Measurements from ENCODE around the gene SPTBN1.

The SPTBN1 gene

DNA sequence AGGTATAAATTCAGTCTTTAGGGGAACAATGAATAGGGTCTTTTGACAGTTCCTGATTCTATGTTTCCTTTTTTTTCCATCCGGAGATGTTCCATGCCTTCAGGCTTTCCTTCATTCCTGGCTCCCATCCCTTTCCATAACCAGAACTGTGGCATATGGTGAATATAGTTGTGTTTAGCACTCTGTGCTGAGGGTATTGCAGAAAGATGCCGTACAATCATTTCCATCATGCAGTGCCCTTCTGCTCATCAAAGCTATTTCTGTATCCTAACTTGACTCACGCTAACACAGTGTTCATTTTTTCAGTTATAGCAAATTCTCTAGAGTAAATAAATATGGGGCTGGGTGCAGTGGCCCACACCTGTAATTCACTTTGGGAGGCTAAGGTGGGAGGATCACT lies 135.4 kb downstream of the SPTBN1 start:
- CTCF ChIA-PET, result interaction anchor here (1.0 kb wide), 1 partner anchor 22 kb away, joined by 3 read pairs; no protein-coding TSS in a partner anchor
- DNase-seq (ENCODE audit: extremely low spot score), result no peak
- POLR2A ChIA-PET, result no interaction called here
- TF ChIP-seq BHLHE40 (IDR thresholded peaks at IDR 0.05; ENCODE audit: borderline replicate concordance) (no peak), ARNT (IDR thresholded peaks at IDR 0.05) (no peak), FOXM1 (IDR thresholded peaks at IDR 0.05; ENCODE audit: borderline replicate concordance) (no peak), NFRKB (IDR thresholded peaks at IDR 0.05) (no peak), FOXA1 (IDR thresholded peaks at IDR 0.05) (no peak), HDGF (IDR thresholded peaks at IDR 0.05; ENCODE audit: borderline replicate concordance) (no peak), ZNF384 (IDR thresholded peaks at IDR 0.05) (no peak), ELF4 (IDR thresholded peaks at IDR 0.05) (no peak), TARDBP (IDR thresholded peaks at IDR 0.05) (no peak), FOXK2 (IDR thresholded peaks at IDR 0.05) (no peak), CTBP1 (IDR thresholded peaks at IDR 0.05; ENCODE audit: borderline replicate concordance) (no peak), SUZ12 (IDR thresholded peaks at IDR 0.05) (no peak), LEF1 (IDR thresholded peaks at IDR 0.05; ENCODE audit: borderline replicate concordance) (no peak), SP1 (IDR thresholded peaks at IDR 0.05) (no peak), L3MBTL2 (conservative IDR thresholded peaks at IDR 0.05) (no peak)
- TF ChIP-seq, protein P1, sequence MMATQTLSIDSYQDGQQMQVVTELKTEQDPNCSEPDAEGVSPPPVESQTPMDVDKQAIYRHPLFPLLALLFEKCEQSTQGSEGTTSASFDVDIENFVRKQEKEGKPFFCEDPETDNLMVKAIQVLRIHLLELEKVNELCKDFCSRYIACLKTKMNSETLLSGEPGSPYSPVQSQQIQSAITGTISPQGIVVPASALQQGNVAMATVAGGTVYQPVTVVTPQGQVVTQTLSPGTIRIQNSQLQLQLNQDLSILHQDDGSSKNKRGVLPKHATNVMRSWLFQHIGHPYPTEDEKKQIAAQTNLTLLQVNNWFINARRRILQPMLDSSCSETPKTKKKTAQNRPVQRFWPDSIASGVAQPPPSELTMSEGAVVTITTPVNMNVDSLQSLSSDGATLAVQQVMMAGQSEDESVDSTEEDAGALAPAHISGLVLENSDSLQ (IDR thresholded peaks at IDR 0.05), result no peak

DNA sequence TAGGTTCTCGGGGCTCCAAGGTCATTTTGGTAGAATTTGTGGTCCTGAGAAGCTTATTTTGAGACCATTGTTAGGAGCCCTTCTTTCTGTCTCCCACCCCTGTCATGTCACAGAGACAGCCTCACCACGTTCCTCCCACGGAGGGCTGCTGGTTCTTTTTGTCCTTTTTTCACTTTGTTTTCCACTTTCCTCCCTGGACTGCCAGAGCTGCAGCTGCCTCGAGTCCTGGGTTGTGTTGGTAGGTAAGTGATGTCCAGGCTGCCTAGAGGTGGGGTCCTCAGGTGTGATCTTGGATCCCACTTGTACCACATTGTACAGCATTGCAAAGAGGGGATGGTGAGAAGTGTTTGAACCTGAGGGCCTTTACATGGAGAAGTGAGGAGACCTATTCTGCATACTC lies 137.1 kb downstream of the SPTBN1 start:
- DNase-seq (ENCODE audit: extremely low spot score), result no peak
- TF ChIP-seq BHLHE40 (IDR thresholded peaks at IDR 0.05; ENCODE audit: borderline replicate concordance) (no peak), FOXM1 (IDR thresholded peaks at IDR 0.05; ENCODE audit: borderline replicate concordance) (no peak)
- CTCF ChIA-PET, result no interaction called here
- POLR2A ChIA-PET, result no interaction called here

DNA sequence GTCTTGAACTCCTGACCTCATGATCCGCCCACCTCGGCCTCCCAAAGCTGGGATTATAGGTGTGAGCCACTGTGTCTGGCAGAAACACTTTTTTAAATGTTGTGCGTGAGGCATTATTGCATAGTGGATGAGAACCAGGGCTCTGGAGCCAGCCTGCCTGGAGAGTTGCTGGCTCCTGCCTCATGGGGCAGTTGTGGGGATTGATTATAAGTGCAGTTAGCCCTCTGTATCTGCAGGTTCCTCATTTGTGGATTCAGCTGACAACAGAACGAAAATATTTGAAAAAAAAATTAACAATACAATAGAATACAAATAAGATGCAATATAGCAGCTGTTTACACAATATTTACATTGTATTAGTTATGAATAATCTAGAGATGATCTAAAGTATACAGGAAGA lies 137.9 kb downstream of the SPTBN1 start:
- CTCF ChIA-PET, result no interaction called here
- TF ChIP-seq FOXA1 (IDR thresholded peaks at IDR 0.05) (no peak), ELF4 (IDR thresholded peaks at IDR 0.05) (no peak), HDGF (IDR thresholded peaks at IDR 0.05; ENCODE audit: borderline replicate concordance) (no peak), FOXK2 (IDR thresholded peaks at IDR 0.05) (no peak), ZNF384 (IDR thresholded peaks at IDR 0.05) (no peak)
- TF ChIP-seq, protein P1 (IDR thresholded peaks at IDR 0.05), result no peak
- no peak for DNase-seq (ENCODE audit: extremely low spot score)
- POLR2A ChIA-PET, result no interaction called here

DNA sequence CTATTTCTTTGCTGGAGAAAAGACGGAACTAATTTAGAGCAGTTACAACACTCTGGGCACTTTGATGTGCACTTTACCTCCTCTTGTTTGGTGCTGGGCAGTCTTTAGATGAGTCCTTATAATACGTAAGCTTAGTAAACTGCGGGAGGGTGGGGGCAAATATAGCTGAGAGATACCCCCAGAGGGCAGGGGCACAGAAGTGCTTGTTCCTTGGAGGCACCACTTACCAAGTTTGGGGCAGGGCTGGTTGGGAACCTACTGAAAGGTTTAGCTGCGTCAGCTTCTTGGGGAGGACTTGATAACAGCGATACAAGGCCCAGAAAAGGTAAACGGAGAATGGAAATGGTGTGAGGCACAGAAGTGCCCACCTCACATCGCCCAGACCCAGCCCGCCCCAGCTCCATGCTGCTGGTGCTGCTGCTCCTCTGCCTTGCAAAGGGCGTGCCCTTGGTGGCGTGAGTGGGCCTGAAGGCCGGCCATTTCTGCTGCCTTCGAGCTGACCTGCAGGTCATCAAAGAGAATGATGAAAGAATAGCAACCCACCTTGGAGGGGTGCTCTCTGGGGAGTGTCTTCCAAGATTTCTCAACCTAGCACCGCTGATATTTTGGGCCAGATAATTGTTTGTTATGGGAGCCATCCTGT lies 139.2 kb downstream of the SPTBN1 start:
- ChIA-PET CTCF (no interaction called here), POLR2A (no interaction called here)
- DNase-seq (ENCODE audit: extremely low spot score), result no peak
- no peak for TF ChIP-seq ELF4 (IDR thresholded peaks at IDR 0.05)
- no peak for TF ChIP-seq ARNT (IDR thresholded peaks at IDR 0.05)
- TF ChIP-seq TARDBP (IDR thresholded peaks at IDR 0.05), result no peak
- no peak for TF ChIP-seq SUZ12 (IDR thresholded peaks at IDR 0.05)
- TF ChIP-seq ZNF384 (IDR thresholded peaks at IDR 0.05), result no peak
- no peak for TF ChIP-seq FOXA1 (IDR thresholded peaks at IDR 0.05)
- no peak for TF ChIP-seq L3MBTL2 (conservative IDR thresholded peaks at IDR 0.05)
- TF ChIP-seq, protein P1 (IDR thresholded peaks at IDR 0.05), result no peak

DNA sequence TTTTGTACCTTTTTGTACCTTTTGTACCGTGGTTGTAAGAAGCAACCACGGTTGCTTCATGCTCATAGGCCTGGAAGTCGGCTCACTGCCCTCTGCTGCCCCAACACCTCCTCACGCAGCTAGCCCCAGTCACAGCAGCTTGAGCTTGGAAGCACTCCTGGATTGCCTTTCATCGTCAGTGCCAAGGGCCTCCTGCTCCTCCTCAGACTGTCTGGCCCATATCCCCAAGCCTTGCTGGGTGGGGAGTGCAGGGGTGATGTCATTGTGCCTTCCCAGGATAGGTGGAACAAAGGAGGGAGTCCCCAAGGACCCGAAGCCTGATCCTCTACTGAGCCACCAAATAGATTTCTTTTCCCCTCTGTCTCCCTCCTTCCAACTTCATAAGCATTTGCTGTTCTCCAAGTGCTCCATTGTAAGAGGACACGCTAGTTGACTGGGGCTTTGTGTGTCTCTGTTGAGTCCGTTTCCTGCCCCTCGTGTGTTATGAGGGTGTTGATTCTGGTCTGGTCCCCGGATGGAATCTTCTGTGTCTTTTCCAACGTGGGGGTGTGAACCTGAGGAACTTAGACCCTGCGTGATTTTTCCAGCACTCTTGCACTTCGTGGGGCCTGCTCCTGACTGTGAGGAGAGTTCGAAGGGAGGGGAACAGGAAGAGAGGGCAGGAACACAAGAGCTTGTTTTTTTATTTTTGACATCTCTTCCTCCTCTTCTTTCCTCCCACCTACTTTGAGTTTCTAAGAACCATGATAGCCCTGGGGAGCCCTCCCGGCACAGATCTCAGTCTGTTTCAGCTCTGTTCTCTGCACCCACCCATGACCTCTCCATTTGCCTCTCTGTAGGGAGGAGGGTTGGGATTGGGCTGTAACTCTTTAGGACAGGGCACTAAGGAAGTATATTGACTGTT lies 140.1 kb downstream of the SPTBN1 start:
- TF ChIP-seq L3MBTL2 (conservative IDR thresholded peaks at IDR 0.05), result no peak
- no peak for TF ChIP-seq CTBP1 (IDR thresholded peaks at IDR 0.05; ENCODE audit: borderline replicate concordance)
- no peak for TF ChIP-seq ELF4 (IDR thresholded peaks at IDR 0.05)
- TF ChIP-seq FOXA1 (IDR thresholded peaks at IDR 0.05), result no peak
- no peak for TF ChIP-seq LEF1 (IDR thresholded peaks at IDR 0.05; ENCODE audit: borderline replicate concordance)
- TF ChIP-seq SP1 (IDR thresholded peaks at IDR 0.05), result no peak
- no peak for TF ChIP-seq ZNF384 (IDR thresholded peaks at IDR 0.05)
- DNase-seq (ENCODE audit: extremely low spot score), result no peak
- POLR2A ChIA-PET, result no interaction called here
- CTCF ChIA-PET, result no interaction called here

DNA sequence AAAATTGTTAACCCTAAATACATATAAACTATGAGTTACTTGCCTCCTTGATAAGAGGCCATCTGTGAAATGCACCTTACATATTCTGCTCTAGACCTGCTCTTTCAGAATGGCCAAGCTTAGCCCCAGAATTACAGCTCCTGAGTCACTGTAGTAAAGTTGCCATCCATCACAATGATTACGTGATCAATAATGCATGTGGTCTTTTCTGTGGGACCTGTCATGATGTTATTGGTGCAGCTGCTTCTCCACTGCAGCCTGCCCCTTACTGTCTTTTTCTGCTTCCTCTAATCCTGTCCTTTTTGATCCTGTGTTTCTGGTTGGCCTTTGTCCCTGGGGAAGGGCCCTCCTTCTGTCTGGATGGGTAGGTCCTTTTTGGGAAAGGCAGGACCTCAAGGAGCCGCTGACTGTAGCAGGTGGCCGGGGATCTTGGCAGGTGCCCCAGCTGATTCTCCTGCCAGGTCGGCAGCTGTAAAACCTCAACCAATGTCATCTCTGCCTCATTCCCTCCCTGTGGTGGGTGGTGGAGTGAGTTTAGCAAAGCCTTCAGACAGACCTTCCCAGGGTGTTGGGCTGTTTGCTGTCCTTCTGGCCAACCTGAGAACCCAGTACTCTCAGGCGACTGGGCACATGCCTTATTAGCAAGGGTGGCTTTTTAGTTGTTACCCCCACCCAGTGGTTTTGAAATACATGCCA lies 141.2 kb downstream of the SPTBN1 start:
- ChIA-PET POLR2A (no interaction called here), CTCF (no interaction called here)
- DNase-seq (ENCODE audit: extremely low spot score), result no peak
- TF ChIP-seq, protein P1 (IDR thresholded peaks at IDR 0.05), result no peak

All from HEK293T (cell line).